Urinary bladder (tissue), 2 donors: ENCODE measurements around the gene FOXRED1. TPM values are rescaled to one million over a fixed set of nuclear protein-coding genes. Genes with fewer than 3 reads are reported as not detected.

Experiments used
- polyA plus RNA-seq: library from polyadenylated mRNA; stranded (reverse); fragments of 200-250 nt; gene quantifications from one replicate; pipeline ENCODE4 v1.2.3, GENCODE V29; 2013
- small RNA-seq: library from RNA; depleted of rRNA; stranded (forward); fragments of <200 nt; gene quantifications from one replicate; pipeline ENCODE3, GENCODE V24; 2014
- total RNA-seq: library from RNA; depleted of rRNA; stranded (reverse); fragments of >200 nt; gene quantifications from one replicate; pipeline ENCODE4 v1.2.3, GENCODE V29; 2014
- donor health status: healthy.

Gene FOXRED1
- total and polyA plus RNA-seq, 2 donors = 11.4 to 20.4 TPM

Small RNA genes within 50 kb of the gene (small RNA-seq; reads per million reads assigned to genes)
- not detected for gene RN7SL351P

Other genes starting within 250 kb of the FOXRED1 start
- gene CDON, start 206.3 kb upstream of the FOXRED1 start, total RNA-seq = 47.4 TPM
- gene CDON, start 206.3 kb upstream of the FOXRED1 start, polyA plus RNA-seq = 8.4 TPM
- gene RPUSD4, start 57.5 kb upstream of the FOXRED1 start, total RNA-seq = 18.6 TPM
- gene RPUSD4, start 57.5 kb upstream of the FOXRED1 start, polyA plus RNA-seq = 19.1 TPM
- gene FAM118B, start 57.4 kb upstream of the FOXRED1 start, total RNA-seq = 18.0 TPM
- gene FAM118B, start 57.4 kb upstream of the FOXRED1 start, polyA plus RNA-seq = 11.1 TPM
- 35.1 TPM for gene SRPRA, start 259 bp upstream of the FOXRED1 start, total RNA-seq
- gene SRPRA, start 259 bp upstream of the FOXRED1 start, polyA plus RNA-seq = 92.8 TPM
- 5.8 TPM for gene TIRAP, start 13.9 kb downstream of the FOXRED1 start, total RNA-seq
- gene TIRAP, start 13.9 kb downstream of the FOXRED1 start, polyA plus RNA-seq = 11.5 TPM
- 6.7 TPM for gene DCPS, start 34.9 kb downstream of the FOXRED1 start, total RNA-seq
- gene DCPS, start 34.9 kb downstream of the FOXRED1 start, polyA plus RNA-seq = 28.3 TPM
- 35.2 TPM for gene ST3GAL4, start 86.5 kb downstream of the FOXRED1 start, total RNA-seq
- 48.5 TPM for gene ST3GAL4, start 86.5 kb downstream of the FOXRED1 start, polyA plus RNA-seq